ENCODE data around the gene WDR20. TPM values are rescaled to one million over a fixed set of nuclear protein-coding genes. Genes with fewer than 3 reads are reported as not detected.
"Not testable (repeated sequence)": the region's sequence is repeated elsewhere in the genome, so short reads cannot be mapped to it uniquely, and the experiment has no call there.

The WDR20 gene
- total RNA-seq, 4 donors from 2014 or later = 27.3 to 39.4 (median 33.0) TPM

GRCh38 chr14:102095871-102096568, 43.7 kb upstream of the WDR20 start:
- 38% methylated on average over 8 of the region's 8 CpGs for WGBS
- no peak for DNase-seq (ENCODE audit: low spot score in 2 of 2)

GRCh38 chr14:102096569-102097188, 43.0 kb upstream of the WDR20 start:
- H3K4me1 ChIP-seq = peaks cover 11% of the 10 kb centered on the region
- WGBS = 35% methylated on average over 12 of the region's 12 CpGs
- H3K36me3 ChIP-seq = no peaks in the 10 kb centered on the region
- no peak overlapping the region for H3K4me3 ChIP-seq
- H3K9me3 ChIP-seq = no peaks in the 10 kb centered on the region
- H3K27me3 ChIP-seq = no peaks in the 10 kb centered on the region
- no peak overlapping the region for H3K27ac ChIP-seq
- peak; percentile 90 to 93 for DNase-seq (ENCODE audit: low spot score in 2 of 2)
- TF ChIP-seq POLR2AphosphoS5 (IDR thresholded peaks at IDR 0.05) = no peak
- TF ChIP-seq CTCF (IDR thresholded peaks at IDR 0.05) = peak; percentile 57 to 76

More at GRCh38 chr14:102095871-102096568, 43.7 kb upstream of the WDR20 start:
- H3K27me3 ChIP-seq = no peaks in the 10 kb centered on the region
- H3K4me3 ChIP-seq = no peak overlapping the region
- H3K9me3 ChIP-seq = no peaks in the 10 kb centered on the region
- no peaks in the 10 kb centered on the region for H3K36me3 ChIP-seq
- H3K27ac ChIP-seq = no peak overlapping the region
- peaks cover 11% of the 10 kb centered on the region for H3K4me1 ChIP-seq
- TF ChIP-seq POLR2AphosphoS5 (IDR thresholded peaks at IDR 0.05) = no peak
- no peak for TF ChIP-seq EP300 (IDR thresholded peaks at IDR 0.05)
- TF ChIP-seq POLR2A (IDR thresholded peaks at IDR 0.05) = no peak
- TF ChIP-seq CTCF (IDR thresholded peaks at IDR 0.05) = no peak

GRCh38 chr14:102097441-102098135, 42.1 kb upstream of the WDR20 start:
- Histone ChIP-seq H3K36me3 (no peaks in the 10 kb centered on the region), H3K4me3 (no peak overlapping the region), H3K27ac (no peak overlapping the region), H3K4me1 (peaks cover 11% of the 10 kb centered on the region), H3K27me3 (no peaks in the 10 kb centered on the region), H3K9me3 (no peaks in the 10 kb centered on the region)
- TF ChIP-seq POLR2AphosphoS5 (IDR thresholded peaks at IDR 0.05) = no peak
- no peak for TF ChIP-seq EP300 (IDR thresholded peaks at IDR 0.05)
- TF ChIP-seq CTCF (IDR thresholded peaks at IDR 0.05) = no peak
- no peak for TF ChIP-seq POLR2A (IDR thresholded peaks at IDR 0.05)
- DNase-seq (ENCODE audit: low spot score in 2 of 2) = no peak
- 66% methylated on average over 7 of the region's 7 CpGs for WGBS

GRCh38 chr14:102103062-102103695, 36.5 kb upstream of the WDR20 start:
- Histone ChIP-seq H3K27ac (no peak overlapping the region), H3K4me3 (no peak overlapping the region), H3K27me3 (no peaks in the 10 kb centered on the region), H3K4me1 (no peaks in the 10 kb centered on the region), H3K36me3 (no peaks in the 10 kb centered on the region), H3K9me3 (no peaks in the 10 kb centered on the region)
- WGBS = 91% methylated on average over 10 of the region's 10 CpGs
- TF ChIP-seq POLR2AphosphoS5 (IDR thresholded peaks at IDR 0.05) = no peak
- DNase-seq (ENCODE audit: low spot score in 2 of 2) = no peak

- no peak for DNase-seq (ENCODE audit: low spot score in 2 of 2)
- WGBS = 89% methylated on average over 4 of the region's 4 CpGs
- no peaks in the 10 kb centered on the region for H3K4me1 ChIP-seq
These were observed 34.3 kb upstream of the WDR20 start for GRCh38 chr14:102105369-102105768.

GRCh38 chr14:102109332-102109731, 30.4 kb upstream of the WDR20 start:
- not testable (repeated sequence) for H3K36me3 ChIP-seq; H3K27ac ChIP-seq; H3K4me3 ChIP-seq; H3K4me1 ChIP-seq; H3K27me3 ChIP-seq; H3K9me3 ChIP-seq; DNase-seq (ENCODE audit: low spot score in 2 of 2)
- WGBS = 89% methylated on average over 1 of the region's 1 CpG

More at GRCh38 chr14:102105369-102105768, 34.3 kb upstream of the WDR20 start:
- H3K4me3 ChIP-seq = no peak overlapping the region
- no peak overlapping the region for H3K27ac ChIP-seq
- H3K27me3 ChIP-seq = no peaks in the 10 kb centered on the region
- H3K9me3 ChIP-seq = no peaks in the 10 kb centered on the region
- TF ChIP-seq CTCF (IDR thresholded peaks at IDR 0.05) = no peak
- no peak for TF ChIP-seq POLR2A (IDR thresholded peaks at IDR 0.05)
- no peak for TF ChIP-seq EP300 (IDR thresholded peaks at IDR 0.05)
- no peak for TF ChIP-seq POLR2AphosphoS5 (IDR thresholded peaks at IDR 0.05)
- no peaks in the 10 kb centered on the region for H3K36me3 ChIP-seq

Measured in suprapubic skin (tissue), 4 donors.